GM21526 (cell line): ENCODE results near the gene ASTN1.

Experiments
- ATAC-seq: cut with Tn5 transposase; IDR thresholded peaks from one replicate; pipeline ENCODE4 v1.9.1; 2021; ENCODE audit warnings: moderate library complexity; ENCODE audit not compliant: unreplicated experiment, low FRiP score

Gene ASTN1

GRCh38 chr1:177165069-177165439 is 542 bp upstream of the ASTN1 start:
- no peak for ATAC-seq

- no peak for ATAC-seq
These were observed 600 bp downstream of the ASTN1 start for GRCh38 chr1:177163844-177164379.

- ATAC-seq: no peak
These were observed 2.3 kb downstream of the ASTN1 start for GRCh38 chr1:177162243-177162642.

GRCh38 chr1:177146499-177146898 is 18.0 kb downstream of the ASTN1 start:
- no peak for ATAC-seq

GRCh38 chr1:177145106-177146070 is 19.1 kb downstream of the ASTN1 start:
- no peak for ATAC-seq

- ATAC-seq: no peak
These were observed 21.7 kb downstream of the ASTN1 start for GRCh38 chr1:177142791-177143271.

- no peak for ATAC-seq
These were observed 22.5 kb downstream of the ASTN1 start for GRCh38 chr1:177142010-177142409.

- ATAC-seq: no peak
These were observed 26.2 kb downstream of the ASTN1 start for GRCh38 chr1:177138347-177138746.

GRCh38 chr1:177137814-177138213 is 26.7 kb downstream of the ASTN1 start:
- no peak for ATAC-seq

- no peak for ATAC-seq
These were observed 29.3 kb downstream of the ASTN1 start for GRCh38 chr1:177135250-177135649.

GRCh38 chr1:177133977-177134538 is 30.5 kb downstream of the ASTN1 start:
- ATAC-seq: no peak

- ATAC-seq: no peak
These were observed 32.4 kb downstream of the ASTN1 start for GRCh38 chr1:177132141-177132540.

- no peak for ATAC-seq
These were observed 32.8 kb downstream of the ASTN1 start for GRCh38 chr1:177131723-177132122.

GRCh38 chr1:177130451-177130945 is 34.0 kb downstream of the ASTN1 start:
- ATAC-seq: no peak

- ATAC-seq: no peak
These were observed 35.7 kb downstream of the ASTN1 start for GRCh38 chr1:177128665-177129281.

GRCh38 chr1:177126267-177126666 is 38.2 kb downstream of the ASTN1 start:
- no peak for ATAC-seq

GRCh38 chr1:177124577-177125278 is 39.8 kb downstream of the ASTN1 start:
- ATAC-seq: no peak

GRCh38 chr1:177122461-177123251 is 41.9 kb downstream of the ASTN1 start:
- ATAC-seq: no peak

- ATAC-seq: no peak
These were observed 45.2 kb downstream of the ASTN1 start for GRCh38 chr1:177119311-177119710.

- ATAC-seq: no peak
These were observed 45.6 kb downstream of the ASTN1 start for GRCh38 chr1:177118901-177119300.
